GM21717 (cell line): ENCODE results near the gene TSPAN18.
A peak's percentile ranks its signal among the peaks of the same experiment; 100 is the strongest.

Experiments used
- ATAC-seq: cut with Tn5 transposase; IDR thresholded peaks from one replicate; pipeline ENCODE4 v1.9.1; 2021; ENCODE audit warnings: mild to moderate bottlenecking, moderate library complexity; ENCODE audit not compliant: unreplicated experiment

Gene TSPAN18

GRCh38 chr11:44859528-44859925 is 132.8 kb downstream of the TSPAN18 start:
- ATAC-seq: no peak

- ATAC-seq: no peak
These were observed 133.6 kb downstream of the TSPAN18 start for GRCh38 chr11:44860346-44860745.

- ATAC-seq: peak; percentile 98
These were observed 135.2 kb downstream of the TSPAN18 start for GRCh38 chr11:44861849-44862557.

- peak; percentile 7 for ATAC-seq
These were observed 135.9 kb downstream of the TSPAN18 start for GRCh38 chr11:44862558-44863101.

- no peak for ATAC-seq
These were observed 136.5 kb downstream of the TSPAN18 start for GRCh38 chr11:44863231-44863630.

- no peak for ATAC-seq
These were observed 139.1 kb downstream of the TSPAN18 start for GRCh38 chr11:44865866-44866272.

- no peak for ATAC-seq
These were observed 139.5 kb downstream of the TSPAN18 start for GRCh38 chr11:44866286-44866685.

GRCh38 chr11:44868021-44868420 is 141.3 kb downstream of the TSPAN18 start:
- ATAC-seq: no peak

GRCh38 chr11:44868455-44869421 is 142.0 kb downstream of the TSPAN18 start:
- ATAC-seq: no peak

GRCh38 chr11:44870181-44870580 is 143.4 kb downstream of the TSPAN18 start:
- no peak for ATAC-seq

GRCh38 chr11:44870615-44871176 is 143.9 kb downstream of the TSPAN18 start:
- no peak for ATAC-seq

- ATAC-seq: peak; percentile 82
These were observed 144.9 kb downstream of the TSPAN18 start for GRCh38 chr11:44871682-44872081.

- no peak for ATAC-seq
These were observed 145.8 kb downstream of the TSPAN18 start for GRCh38 chr11:44872556-44872955.

- no peak for ATAC-seq
These were observed 146.8 kb downstream of the TSPAN18 start for GRCh38 chr11:44873537-44873936.

GRCh38 chr11:44874284-44874683 is 147.5 kb downstream of the TSPAN18 start:
- ATAC-seq: no peak

GRCh38 chr11:44875037-44875436 is 148.3 kb downstream of the TSPAN18 start:
- no peak for ATAC-seq

GRCh38 chr11:44876194-44876723 is 149.5 kb downstream of the TSPAN18 start:
- ATAC-seq: no peak

GRCh38 chr11:44876906-44877305 is 150.1 kb downstream of the TSPAN18 start:
- no peak for ATAC-seq

- no peak for ATAC-seq
These were observed 151.1 kb downstream of the TSPAN18 start for GRCh38 chr11:44877571-44878497.

GRCh38 chr11:44878711-44879110 is 151.9 kb downstream of the TSPAN18 start:
- ATAC-seq: no peak
